GM19025 (cell line): ENCODE data around the gene NAPEPLD.
"Not testable (repeated sequence)": the region's sequence is repeated elsewhere in the genome, so short reads cannot be mapped to it uniquely, and the experiment has no call there.

Source experiments
- ATAC-seq: cut with Tn5 transposase; IDR thresholded peaks from one replicate; pipeline ENCODE4 v1.9.1; 2021; ENCODE audit warnings: mild to moderate bottlenecking, low read depth, moderate library complexity; ENCODE audit not compliant: unreplicated experiment

The NAPEPLD gene

DNA sequence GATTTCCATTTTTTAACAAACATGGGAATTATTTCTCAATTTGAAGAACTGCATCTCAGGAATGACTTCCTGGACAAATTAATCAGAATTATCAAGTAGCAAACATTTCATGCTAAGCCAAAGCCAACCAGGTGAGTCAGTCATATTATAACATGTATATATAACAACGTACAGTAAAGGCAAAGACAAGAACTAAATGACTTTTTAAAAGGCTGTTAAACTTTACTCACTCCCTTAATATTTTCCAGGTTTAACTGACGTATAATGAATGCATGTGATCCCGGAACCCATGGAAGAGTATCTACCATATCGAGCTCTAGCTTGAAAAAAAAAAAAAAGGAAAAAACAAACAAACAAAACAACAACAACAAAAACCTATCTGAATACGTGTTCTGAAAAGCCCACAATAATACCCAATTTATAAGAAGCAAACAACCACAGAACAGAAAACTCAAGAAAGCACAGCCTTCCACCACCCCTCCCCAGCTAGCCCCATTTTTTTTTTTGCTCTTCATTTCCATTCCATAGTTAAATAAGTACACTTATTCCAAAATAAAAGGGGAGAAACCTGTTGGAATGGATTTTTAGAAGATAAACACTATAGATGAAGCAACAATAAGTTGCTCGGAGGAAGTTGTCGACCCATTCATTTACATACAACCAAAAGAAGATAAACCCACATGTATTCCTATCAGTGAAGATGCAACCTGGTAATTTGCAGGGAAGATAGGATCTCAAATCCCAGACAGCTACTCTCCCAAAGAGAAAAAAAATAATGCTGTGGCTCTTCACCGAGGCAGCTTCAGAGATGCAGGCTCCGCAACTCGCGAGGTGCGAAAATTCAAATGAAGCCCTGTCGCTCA is 537 bp downstream of the NAPEPLD start:
- no peak for ATAC-seq

DNA sequence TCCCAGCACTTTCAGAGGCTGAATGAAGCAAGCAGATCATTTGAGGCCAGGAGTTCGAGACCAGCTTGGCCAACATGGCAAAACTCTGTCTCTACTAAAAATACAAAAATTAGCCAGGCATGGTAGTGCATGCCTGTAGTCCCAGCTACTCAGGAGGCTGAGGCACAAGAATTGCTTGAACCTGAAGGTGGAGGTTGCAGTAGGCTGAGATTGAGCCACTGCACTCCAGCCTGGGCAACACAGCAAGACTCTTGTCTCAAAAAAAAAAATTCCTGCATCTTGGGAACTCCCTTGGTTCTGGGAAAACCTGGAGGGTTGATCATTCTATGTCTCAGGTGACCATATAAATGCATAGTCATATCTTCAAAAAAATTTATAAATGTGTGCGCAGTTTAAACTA is 4.1 kb downstream of the NAPEPLD start:
- not testable (repeated sequence) for ATAC-seq

DNA sequence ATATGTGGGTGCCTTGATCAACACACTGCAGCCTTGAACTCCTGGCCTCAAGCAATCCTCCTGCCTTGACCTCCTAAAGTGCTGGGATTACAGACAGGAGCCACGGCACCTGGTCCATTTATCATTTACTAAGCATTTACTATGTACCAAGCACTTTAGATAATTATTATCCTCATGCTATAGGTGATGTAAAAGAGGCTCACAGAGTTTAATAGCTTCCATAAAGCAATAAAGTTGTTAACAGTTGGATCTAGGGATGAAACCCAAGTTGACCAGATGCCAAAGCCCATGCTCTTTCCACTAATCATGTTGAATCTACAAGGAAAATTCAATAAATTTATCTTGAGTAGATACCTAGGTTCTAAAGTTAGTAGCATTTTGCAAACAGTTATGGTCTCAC is 5.0 kb downstream of the NAPEPLD start:
- ATAC-seq = no peak

DNA sequence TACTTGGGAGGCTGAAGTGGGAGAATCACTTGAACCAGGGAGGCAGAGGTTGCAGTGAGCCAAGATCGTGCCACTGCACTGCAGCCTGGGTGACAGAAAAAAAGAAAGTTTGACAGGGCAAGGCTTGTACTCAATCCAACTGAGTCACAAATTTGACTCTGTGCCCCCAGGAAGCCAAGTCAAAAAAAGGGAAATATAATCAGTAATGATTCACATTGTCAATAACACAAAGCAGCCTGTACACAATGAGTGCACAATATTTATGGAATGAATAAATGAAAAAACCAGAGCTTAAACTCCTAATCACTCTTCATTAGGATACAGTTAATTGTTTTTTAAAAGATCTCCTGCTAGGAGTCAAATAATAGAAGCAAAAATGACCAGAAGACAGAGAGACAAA is 6.4 kb downstream of the NAPEPLD start:
- no peak for ATAC-seq

DNA sequence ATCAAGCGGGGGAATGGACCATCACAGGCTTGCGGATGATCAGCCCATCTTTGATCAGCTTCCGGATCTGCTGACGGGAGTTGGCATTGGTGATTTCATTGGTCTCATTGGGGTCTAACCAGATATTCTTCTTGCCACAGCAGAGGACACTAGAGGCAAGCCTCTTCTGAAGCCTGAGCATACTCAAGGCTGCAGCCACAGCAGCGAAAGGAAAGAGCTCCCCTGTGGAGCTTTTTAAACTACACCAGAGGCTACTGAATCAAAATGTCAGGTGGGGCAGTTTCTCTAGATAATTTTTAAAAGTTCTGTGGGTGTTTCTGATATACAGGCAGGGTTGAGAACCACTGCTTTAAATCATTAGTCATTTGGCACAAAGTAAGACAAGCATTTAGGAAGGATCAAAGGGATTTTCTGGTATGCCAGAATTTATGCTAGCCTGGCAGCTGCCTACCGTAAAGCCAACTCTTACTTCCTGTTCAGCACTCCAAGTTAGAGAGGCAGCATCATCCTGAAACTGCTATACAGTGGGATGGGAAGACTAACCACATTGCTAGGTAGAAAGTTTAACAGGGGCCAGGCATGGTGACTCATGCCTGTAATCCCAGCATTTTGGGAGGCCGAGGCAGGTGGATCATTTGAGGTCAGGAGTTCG is 7.0 kb downstream of the NAPEPLD start:
- no peak for ATAC-seq

DNA sequence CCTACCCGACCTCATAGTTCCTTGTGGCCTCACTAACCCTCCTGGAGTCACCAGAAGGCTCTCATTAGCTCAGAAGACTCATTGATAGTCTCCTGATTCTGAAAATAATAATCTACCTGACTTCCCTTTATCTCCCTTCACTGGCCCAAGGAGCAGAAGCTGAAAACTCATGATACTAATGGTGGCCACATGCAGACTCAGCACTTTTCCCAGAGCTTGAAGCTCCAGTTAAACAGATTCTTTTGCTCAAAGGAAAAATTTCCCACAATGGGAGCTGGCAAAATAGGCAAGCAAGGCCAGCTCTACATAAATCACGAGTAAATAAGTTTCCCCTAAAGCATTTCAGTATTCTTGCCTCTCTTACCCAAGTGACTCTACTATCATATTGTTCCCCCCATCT is 8.2 kb downstream of the NAPEPLD start:
- no peak for ATAC-seq

DNA sequence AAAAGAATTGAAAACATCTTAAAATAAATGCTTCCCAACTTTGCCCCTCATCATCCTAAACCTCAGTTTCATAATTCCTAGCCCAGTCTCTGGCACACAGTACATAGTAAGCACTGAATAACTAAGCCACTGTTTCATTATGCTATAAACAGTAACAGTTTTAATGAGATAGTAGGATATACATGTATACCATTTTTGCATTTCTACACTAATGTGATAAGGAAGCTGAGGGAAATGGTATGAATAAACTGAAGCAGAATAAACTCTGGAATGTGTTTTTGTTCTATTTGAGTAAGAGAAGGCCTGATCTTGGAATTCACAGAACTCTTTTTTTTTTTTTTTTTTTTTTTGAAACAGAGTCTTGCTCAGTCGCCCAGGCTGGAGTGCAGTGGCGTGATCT is 8.8 kb downstream of the NAPEPLD start:
- ATAC-seq = no peak

DNA sequence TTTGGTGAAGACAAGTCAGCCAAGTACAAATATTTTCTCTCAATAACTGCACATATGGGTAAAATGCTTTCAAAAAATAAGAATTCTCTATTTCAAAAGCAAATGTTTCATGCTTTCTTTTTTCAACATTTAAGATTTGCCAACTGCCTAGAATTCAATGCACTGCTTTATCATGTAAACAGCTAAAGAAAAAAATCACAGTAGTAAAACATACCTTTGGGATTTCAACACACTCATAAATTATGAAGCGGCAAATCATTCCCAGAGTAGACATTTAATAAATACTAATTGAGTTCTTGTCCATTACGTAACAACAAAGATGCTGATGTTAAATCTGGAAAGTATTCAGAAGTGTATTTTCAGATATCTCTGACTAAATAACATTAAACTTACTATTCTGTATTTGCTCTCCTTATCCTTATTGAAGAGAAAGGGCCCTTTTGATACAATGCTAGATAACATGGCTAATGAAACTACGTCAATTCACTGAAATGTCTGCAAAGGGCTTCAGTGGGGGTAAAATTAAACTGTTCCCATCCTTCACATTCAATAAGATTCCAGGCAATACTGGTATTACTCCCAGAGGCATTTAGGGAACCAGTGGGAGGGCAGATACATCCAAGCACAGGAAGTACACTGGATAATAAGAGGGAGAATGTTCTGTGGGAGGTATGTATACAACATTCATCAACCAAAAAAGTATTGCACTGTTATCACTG is 13.9 kb downstream of the NAPEPLD start:
- no peak for ATAC-seq

DNA sequence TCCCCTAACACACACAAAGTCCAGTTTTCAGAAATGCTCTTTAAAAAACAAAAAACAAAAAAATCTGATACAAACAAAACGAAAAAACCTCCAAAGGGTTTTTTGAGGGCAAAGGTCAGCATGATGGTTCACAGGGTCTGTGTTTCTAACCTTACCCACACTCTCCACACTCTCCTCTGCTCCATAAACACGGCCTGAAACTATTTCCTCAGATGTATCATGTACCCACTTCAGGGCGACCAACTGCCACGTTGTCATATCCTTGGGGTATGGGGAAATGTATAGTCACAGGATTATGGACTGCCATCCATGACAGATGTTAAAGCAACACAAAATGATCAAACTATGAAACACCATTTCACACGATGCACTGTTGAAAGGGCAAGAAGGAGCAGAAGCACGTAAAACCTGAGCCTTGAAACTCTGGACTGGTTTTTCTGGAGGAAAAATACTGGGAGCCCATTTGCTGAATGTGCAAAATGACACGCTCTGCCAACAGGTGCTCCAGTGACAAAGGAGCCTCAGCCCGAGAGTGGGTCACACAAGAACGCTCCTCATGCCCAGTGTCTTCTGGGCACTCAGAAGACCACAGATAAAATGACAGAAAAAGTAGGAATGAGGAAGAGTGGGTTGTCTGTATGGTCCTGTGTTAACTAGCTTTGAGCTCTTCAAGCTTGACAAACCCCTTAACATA is 15.8 kb downstream of the NAPEPLD start:
- no peak for ATAC-seq

DNA sequence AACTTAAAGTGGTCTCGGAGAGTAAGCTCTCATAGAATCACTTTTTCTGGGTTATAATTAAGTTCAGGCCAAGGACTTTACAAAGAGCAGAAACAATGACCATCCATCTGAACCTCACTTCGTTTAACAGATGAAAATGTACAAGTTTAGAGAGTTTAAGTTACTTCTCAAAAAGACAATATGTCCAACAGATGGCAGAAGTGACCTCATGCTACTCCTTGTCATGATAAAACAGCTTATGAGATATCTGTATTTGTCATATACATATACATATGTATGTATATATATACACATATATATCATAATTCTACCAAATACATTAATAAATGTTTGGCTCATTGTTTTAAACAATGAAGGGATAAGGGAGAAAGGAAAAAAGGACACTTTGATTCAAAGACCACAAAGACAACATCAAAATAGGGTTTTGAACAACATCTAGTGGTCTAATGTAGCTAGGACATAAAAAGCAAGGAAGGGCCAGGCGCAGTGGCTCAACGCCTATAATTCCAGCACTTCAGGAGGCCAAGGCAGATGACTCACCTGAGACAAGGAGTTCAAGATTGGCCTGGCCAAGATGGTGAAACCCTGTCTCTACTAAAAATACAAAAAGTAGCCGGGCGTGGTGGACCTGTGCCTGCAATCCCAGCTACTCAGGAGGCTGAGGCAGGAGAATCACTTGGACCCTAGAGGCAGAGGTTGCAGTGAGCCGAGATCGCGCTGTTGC is 17.8 kb downstream of the NAPEPLD start:
- ATAC-seq = no peak

DNA sequence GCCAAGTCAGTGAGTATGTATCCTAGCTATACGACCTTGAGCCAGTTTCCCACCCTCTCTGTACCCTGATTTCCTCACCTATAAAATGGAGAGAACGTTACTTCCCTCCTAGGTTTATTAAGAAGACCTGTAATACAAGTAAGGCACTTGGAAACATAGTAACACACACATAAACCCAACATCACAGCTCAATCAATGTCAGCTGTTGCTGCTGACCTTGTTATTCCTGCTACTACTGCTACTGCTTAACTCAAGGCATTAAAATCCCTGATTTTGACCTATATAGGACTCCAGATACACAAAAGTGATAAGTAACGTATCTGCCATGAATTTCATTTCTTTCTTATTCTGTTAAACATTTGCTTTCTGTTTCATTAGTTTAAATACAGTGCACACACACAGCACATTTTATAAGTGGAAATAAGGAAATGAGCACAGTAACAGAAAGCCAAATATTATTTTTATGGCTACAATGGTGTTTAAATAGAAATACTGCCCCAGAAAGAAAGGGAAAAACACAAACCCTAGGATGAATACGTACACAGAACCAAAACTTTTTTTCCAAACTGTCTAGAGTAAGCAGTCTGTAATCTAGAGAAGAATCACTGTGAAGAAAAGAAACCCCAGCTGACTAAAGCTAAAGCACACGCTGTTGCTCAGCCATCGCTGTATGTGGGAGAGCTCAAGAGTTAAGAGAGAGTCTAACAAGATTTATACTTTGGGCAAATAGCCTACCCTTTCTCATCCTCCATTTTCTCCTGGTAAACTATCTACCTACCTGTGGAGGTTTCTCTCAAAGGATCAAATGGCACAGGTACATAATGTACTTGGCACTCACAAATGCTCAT is 19.0 kb downstream of the NAPEPLD start:
- ATAC-seq = no peak

DNA sequence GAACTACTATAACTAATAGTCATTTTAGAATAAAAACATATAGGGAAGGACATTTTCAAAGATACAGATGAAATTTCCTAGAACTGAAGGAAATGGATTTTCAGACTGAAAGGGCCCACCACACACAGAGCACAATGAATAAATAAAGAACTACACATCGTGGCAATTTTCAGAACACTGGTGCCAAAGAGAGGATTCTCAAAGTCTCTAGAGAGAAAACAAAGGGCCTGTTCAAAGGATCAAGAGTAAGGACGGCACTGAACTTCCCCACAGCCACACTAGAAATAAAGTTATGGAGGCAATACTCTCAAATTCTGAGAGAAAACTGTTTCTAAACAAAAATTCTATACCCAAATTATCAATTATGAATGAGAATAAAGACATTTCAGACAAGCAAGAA is 21.9 kb downstream of the NAPEPLD start:
- ATAC-seq = no peak

DNA sequence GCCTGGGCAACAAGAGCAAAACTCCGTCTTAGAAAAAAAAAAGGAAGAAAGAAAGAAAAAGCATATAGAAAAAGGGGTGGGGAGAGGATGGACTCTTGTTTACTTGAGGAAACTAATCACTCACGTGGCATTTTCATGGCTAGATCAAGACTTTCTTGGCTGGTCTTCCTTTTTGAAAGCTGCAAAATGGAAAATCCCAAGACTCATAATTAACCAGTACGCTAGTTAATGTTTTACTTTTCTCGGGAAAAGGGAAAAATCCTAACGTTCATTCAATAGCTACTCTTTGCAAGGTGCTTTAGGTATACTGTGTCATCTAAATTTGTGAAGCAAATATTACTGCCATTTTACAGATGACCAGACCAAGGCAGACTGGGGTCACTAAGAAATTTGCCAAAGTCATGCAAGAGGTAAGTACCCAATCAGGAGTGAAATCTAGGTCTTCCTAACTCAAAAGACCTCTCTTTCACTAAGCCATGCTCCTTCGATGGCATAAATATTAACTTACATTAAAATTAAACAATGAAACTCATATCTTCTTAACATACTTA is 24.4 kb downstream of the NAPEPLD start:
- ATAC-seq = no peak

DNA sequence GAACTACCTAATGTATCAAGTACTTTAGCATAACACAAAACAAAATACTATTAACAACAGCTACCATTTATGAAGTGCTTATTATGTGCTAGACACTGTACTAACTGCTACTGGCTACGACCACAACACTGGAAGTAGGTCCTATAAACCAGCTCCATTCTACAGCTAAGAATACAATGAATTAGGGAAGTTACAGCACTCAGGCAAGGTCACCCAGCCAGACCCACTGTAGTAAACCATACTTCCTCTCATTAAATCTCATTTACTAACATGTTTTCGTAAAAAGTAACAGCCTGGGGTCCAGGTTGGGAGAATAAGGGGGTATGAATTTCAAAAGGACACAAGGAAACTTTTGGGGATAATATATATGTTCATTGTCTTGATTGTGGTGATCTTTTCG is 25.4 kb downstream of the NAPEPLD start:
- no peak for ATAC-seq

DNA sequence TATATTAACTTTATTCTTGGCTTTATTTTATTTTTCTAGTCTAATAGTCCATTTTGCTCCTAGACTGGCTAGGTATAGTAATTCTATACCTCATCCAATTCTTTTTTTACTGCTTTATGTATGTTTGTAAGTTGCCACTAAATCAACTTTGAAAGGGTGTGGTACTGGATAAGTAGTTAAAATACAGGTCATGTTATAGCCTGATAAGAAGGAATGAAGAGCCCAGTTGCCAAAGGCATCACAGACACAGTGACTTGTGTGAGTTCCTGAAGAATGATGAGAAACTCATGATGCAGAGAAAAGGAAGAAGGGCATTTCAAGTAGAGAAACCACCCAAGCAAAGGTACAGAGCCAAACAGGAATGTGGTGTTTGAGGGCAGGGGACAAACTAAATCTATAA is 27.3 kb downstream of the NAPEPLD start:
- ATAC-seq = no peak

DNA sequence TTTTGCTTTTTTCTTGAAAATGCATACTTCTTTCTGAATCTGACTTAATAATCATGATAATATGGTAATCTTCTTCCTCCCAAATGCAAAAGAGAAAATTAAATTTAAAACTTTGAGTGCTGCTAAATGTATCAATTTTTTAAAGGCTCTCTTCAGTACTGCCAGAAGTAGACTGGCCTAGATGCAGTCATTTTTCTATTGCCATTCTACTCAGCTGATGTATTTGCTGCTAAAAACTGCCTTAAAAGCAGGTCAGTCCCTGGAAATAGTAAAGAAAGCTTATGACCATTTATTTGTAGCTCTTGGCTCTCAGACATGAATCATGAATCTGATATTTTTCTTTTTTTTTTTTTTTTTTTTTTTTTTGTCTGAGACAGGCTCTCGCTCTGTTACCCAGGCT is 28.5 kb downstream of the NAPEPLD start:
- no peak for ATAC-seq

DNA sequence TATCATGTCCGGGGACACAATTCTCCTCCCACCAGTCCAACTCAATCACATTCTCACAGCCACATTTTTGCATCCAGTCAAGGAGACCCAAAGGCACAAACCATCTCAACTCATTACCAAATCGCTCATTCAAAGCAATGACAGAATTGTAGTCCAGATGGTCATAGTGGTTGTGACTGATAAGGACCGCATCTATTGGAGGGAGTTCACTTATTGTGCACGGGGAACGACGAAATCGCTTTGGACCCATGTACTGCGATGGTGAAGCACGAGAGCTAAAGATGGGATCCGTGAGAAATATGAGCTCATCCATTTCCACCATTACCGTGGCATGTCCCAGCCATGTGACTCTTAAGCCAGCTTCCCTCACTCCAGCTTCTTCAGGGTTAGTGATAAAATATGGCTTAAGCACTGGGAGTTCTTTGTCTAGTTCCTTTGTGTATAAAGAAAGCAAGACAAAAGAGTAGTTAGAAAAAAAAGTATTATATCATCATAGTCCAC is 29.1 kb downstream of the NAPEPLD start:
- ATAC-seq = no peak

DNA sequence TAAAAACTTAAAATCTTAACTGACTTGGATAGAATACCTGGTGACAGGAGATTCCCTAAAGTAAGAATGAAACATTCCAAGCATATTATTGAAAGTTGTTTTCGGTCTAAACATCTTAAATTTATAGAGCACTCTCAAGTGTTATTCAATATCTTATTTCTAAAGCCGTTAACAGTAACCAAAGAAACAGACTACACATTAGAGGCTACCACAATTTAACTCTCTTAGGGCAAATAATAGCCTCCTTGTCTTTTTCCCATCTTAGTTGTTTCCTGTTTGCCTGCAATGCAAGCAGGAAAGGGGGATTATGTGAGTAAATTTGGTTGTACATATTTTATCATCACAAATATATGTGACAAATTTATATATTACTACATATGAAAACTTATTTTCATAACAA is 31.4 kb downstream of the NAPEPLD start:
- ATAC-seq = no peak

DNA sequence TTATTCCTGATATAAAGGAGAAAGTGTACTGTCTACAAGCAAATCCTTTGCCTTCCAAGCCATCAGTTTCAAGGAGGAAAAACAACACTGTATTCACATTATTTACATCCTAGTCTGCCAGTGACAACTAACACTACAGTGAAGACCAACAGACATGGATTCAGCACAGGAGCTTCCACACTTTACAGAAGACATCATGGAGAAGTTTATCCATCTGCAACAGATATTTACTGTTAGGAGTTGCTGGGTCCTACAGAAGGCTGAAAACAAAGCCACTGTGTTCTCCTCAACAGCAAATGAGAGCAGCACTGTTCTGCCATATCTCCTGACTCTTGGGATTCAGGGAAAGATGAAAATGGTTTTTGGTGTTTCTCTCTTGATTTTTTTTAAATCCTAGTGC is 31.9 kb downstream of the NAPEPLD start:
- ATAC-seq = no peak
